ENCODE results near the gene CELSR3.

- TF ChIP-seq CTCF (IDR thresholded peaks at IDR 0.05) = peak; percentile 71 to 92 (median 86)
- peak; percentile 96 to 98 for TF ChIP-seq POLR2AphosphoS5 (IDR thresholded peaks at IDR 0.05)
- peak; percentile 77 for TF ChIP-seq POLR2A (IDR thresholded peaks at IDR 0.05; ENCODE audit: low read depth)
These were observed 53.3 kb downstream of the CELSR3 start, which contains the start of gene UQCRC1 for GRCh38 chr3:48609088-48610005.
